ENCODE measurements around the gene S1PR3.

S1PR3 gene

GRCh38 chr9:88993327-88993726, 2.1 kb downstream of the S1PR3 start:
- no peak for DNase-seq

GRCh38 chr9:88993871-88994460, 2.7 kb downstream of the S1PR3 start:
- DNase-seq = no peak

- DNase-seq = no peak
Measured at GRCh38 chr9:88994469-88995199, 3.4 kb downstream of the S1PR3 start.

GRCh38 chr9:88995200-88995577, 3.9 kb downstream of the S1PR3 start:
- no peak for DNase-seq

GRCh38 chr9:88995627-88996026, 4.4 kb downstream of the S1PR3 start:
- DNase-seq = no peak

GRCh38 chr9:88996046-88996920, 5.0 kb downstream of the S1PR3 start:
- DNase-seq = no peak

- no peak for DNase-seq
Measured at GRCh38 chr9:88996921-88997235, 5.6 kb downstream of the S1PR3 start.

- no peak for DNase-seq
Measured at GRCh38 chr9:88997646-88998045, 6.4 kb downstream of the S1PR3 start.

GRCh38 chr9:88998503-88998902, 7.2 kb downstream of the S1PR3 start:
- DNase-seq = peak; percentile 9

GRCh38 chr9:88998911-88999310, 7.6 kb downstream of the S1PR3 start:
- DNase-seq = no peak

GRCh38 chr9:89000371-89000781, 9.1 kb downstream of the S1PR3 start:
- no peak for DNase-seq

- peak; percentile 85 for DNase-seq
Measured at GRCh38 chr9:89000973-89001916, 10.0 kb downstream of the S1PR3 start.

GRCh38 chr9:89001917-89002540, 10.8 kb downstream of the S1PR3 start:
- no peak for DNase-seq

GRCh38 chr9:89002987-89003386, 11.7 kb downstream of the S1PR3 start:
- no peak for DNase-seq

GRCh38 chr9:89005323-89005722, 14.1 kb downstream of the S1PR3 start:
- DNase-seq = no peak

GRCh38 chr9:89006267-89006666, 15.0 kb downstream of the S1PR3 start:
- no peak for DNase-seq

GRCh38 chr9:89006996-89007967, 16.0 kb downstream of the S1PR3 start:
- DNase-seq = no peak

GRCh38 chr9:89008055-89008743, 16.9 kb downstream of the S1PR3 start:
- no peak for DNase-seq

GRCh38 chr9:89008744-89009545, 17.7 kb downstream of the S1PR3 start:
- DNase-seq = no peak

GRCh38 chr9:89009546-89009840, 18.2 kb downstream of the S1PR3 start:
- no peak for DNase-seq
